H9 (cell line): Measurements from ENCODE around the gene SYMPK. TPM values are rescaled to one million over a fixed set of nuclear protein-coding genes. Genes with fewer than 3 reads are reported as not detected.
A peak's percentile ranks its signal among the peaks of the same experiment; 100 is the strongest.

ENCODE experiments used
- DNase-seq: peaks from one replicate; pipeline ENCODE4 v3.0.0-alpha.2; 2017
- H2AFZ ChIP-seq: one replicate; pipeline ENCODE4 v1.6.1; 2013; ENCODE audit warnings: mild to moderate bottlenecking, low read length, control low read depth, moderate library complexity
- H2AK5ac ChIP-seq: 2 replicates; pipeline ENCODE4 v1.6.1; 2013; ENCODE audit warnings: low read length, control low read depth, mixed read lengths; ENCODE audit not compliant: insufficient read length
- H2BK120ac ChIP-seq: one replicate; pipeline ENCODE4 v1.6.1; 2013; ENCODE audit warnings: low read depth, mild to moderate bottlenecking, low read length, control low read depth, inconsistent platforms; ENCODE audit not compliant: poor library complexity, severe bottlenecking
- H2BK12ac ChIP-seq: 2 replicates; pipeline ENCODE4 v1.6.1; 2013; ENCODE audit warnings: low read length, control low read depth, mixed read lengths, low read depth; ENCODE audit not compliant: insufficient read length
- H2BK15ac ChIP-seq: 2 replicates; pipeline ENCODE4 v1.6.1; 2013; ENCODE audit warnings: low read depth, low read length, control low read depth
- H2BK20ac ChIP-seq: one replicate; pipeline ENCODE4 v1.6.1; 2013; ENCODE audit warnings: low read depth, mild to moderate bottlenecking, low read length, control low read depth, inconsistent platforms; ENCODE audit not compliant: poor library complexity, severe bottlenecking
- H2BK5ac ChIP-seq: 2 replicates; pipeline ENCODE4 v1.6.1; 2013; ENCODE audit warnings: low read length, control low read depth, mixed read lengths; ENCODE audit not compliant: insufficient read length
- H3K14ac ChIP-seq: 2 replicates; pipeline ENCODE4 v1.6.1; 2013; ENCODE audit warnings: low read length, control low read depth; ENCODE audit not compliant: insufficient read depth
- H3K18ac ChIP-seq: 2 replicates; pipeline ENCODE4 v1.6.1; 2013; ENCODE audit warnings: low read depth, mild to moderate bottlenecking, mixed read lengths, low read length, control low read depth; ENCODE audit not compliant: insufficient read length
- H3K23ac ChIP-seq: 2 replicates; pipeline ENCODE4 v1.6.1; 2013; ENCODE audit warnings: low read length, control low read depth, mixed read lengths, low read depth; ENCODE audit not compliant: insufficient read length
- H3K23me2 ChIP-seq: 2 replicates; pipeline ENCODE4 v1.6.1; 2013; ENCODE audit warnings: low read depth, mild to moderate bottlenecking, mixed read lengths, low read length, control low read depth; ENCODE audit not compliant: insufficient read length, poor library complexity, severe bottlenecking
- H3K27ac ChIP-seq: 2 replicates; pipeline ENCODE4 v1.5.1; 2013; ENCODE audit warnings: low read length, control low read depth, mixed read lengths, low read depth; ENCODE audit not compliant: insufficient read length
- H3K27me3 ChIP-seq: 2 replicates; pipeline ENCODE4 v1.6.1; 2013; ENCODE audit warnings: low read length, control low read depth, inconsistent platforms; ENCODE audit not compliant: insufficient read depth
- H3K4ac ChIP-seq: 2 replicates; pipeline ENCODE4 v1.6.1; 2013; ENCODE audit warnings: low read depth, mild to moderate bottlenecking, control low read depth, inconsistent platforms, low read length, moderate library complexity
- H3K4me1 ChIP-seq: 2 replicates; pipeline ENCODE4 v1.6.1; 2013; ENCODE audit warnings: low read length, control low read depth, inconsistent platforms; ENCODE audit not compliant: insufficient read depth
- H3K4me2 ChIP-seq: 2 replicates; pipeline ENCODE4 v1.6.1; 2013; ENCODE audit warnings: low read length, control low read depth, mixed read lengths; ENCODE audit not compliant: insufficient read length, insufficient read depth
- H3K56ac ChIP-seq: 2 replicates; pipeline ENCODE4 v1.6.1; 2013; ENCODE audit warnings: low read depth, mild to moderate bottlenecking, mixed read lengths, low read length, control low read depth; ENCODE audit not compliant: insufficient read length
- H3K79me1 ChIP-seq: 2 replicates; pipeline ENCODE4 v1.6.1; 2013; ENCODE audit warnings: low read depth, mild to moderate bottlenecking, moderate library complexity, low read length, control low read depth, inconsistent platforms; ENCODE audit not compliant: insufficient read depth, poor library complexity, severe bottlenecking
- H3K79me2 ChIP-seq: 2 replicates; pipeline ENCODE4 v1.6.1; 2013; ENCODE audit warnings: low read length, control low read depth, inconsistent platforms; ENCODE audit not compliant: insufficient read depth
- H3K9ac ChIP-seq: 2 replicates; pipeline ENCODE4 v1.6.1; 2013; ENCODE audit warnings: low read length, control low read depth, mixed read lengths; ENCODE audit not compliant: insufficient read length; ENCODE audit errors: extremely low read depth
- H3K9me3 ChIP-seq: one replicate; pipeline ENCODE4 v1.6.1; 2013; ENCODE audit warnings: low read depth, low read length, inconsistent platforms; ENCODE audit not compliant: control insufficient read depth
- H3T11ph ChIP-seq: one replicate; pipeline ENCODE4 v1.6.1; 2013; ENCODE audit warnings: mild to moderate bottlenecking, low read length, control low read depth, inconsistent platforms
- H4K20me1 ChIP-seq: one replicate; pipeline ENCODE4 v1.6.1; 2013; ENCODE audit not compliant: control insufficient read depth, insufficient read length, insufficient read depth
- H4K5ac ChIP-seq: 2 replicates; pipeline ENCODE4 v1.6.1; 2013; ENCODE audit warnings: low read depth, mild to moderate bottlenecking, mixed read lengths, low read length, control low read depth; ENCODE audit not compliant: insufficient read length
- H4K8ac ChIP-seq: replicated peaks from 2 replicates; pipeline ENCODE4 v1.6.1; 2013; ENCODE audit warnings: low read length, control low read depth, mixed read lengths, low read depth; ENCODE audit not compliant: insufficient read length
- H4K91ac ChIP-seq: 2 replicates; pipeline ENCODE4 v1.6.1; 2013; ENCODE audit warnings: low read depth, mild to moderate bottlenecking, moderate library complexity, mixed read lengths, low read length, control low read depth; ENCODE audit not compliant: insufficient read length
- H3K27ac Mint-ChIP-seq, 3 experiments: 2 replicates in 2 of 3; 3 replicates in 1 of 3; pipeline ENCODE4 v1.8.0; 2020 to 2021; ENCODE audit warnings: mixed read lengths in 3 of 3, mild to moderate bottlenecking in 1 of 3, moderate library complexity in 1 of 3
- H3K27me3 Mint-ChIP-seq: 2 replicates; pipeline ENCODE4 v1.8.0; 2021; ENCODE audit warnings: low read depth, mild to moderate bottlenecking, moderate library complexity, mixed read lengths
- H3K36me3 Mint-ChIP-seq, 3 experiments: 2 replicates in 2 of 3; 3 replicates in 1 of 3; pipeline ENCODE4 v1.8.0; 2020 to 2021; ENCODE audit warnings: low read depth in 3 of 3, mixed read lengths in 3 of 3; ENCODE audit not compliant: insufficient read depth in 1 of 3
- H3K4me1 Mint-ChIP-seq, 2 experiments: 2 replicates each; pipeline ENCODE4 v1.8.0; 2020; ENCODE audit warnings: mixed read lengths in 2 of 2
- H3K4me3 Mint-ChIP-seq, 2 experiments: 2 replicates in 1 of 2; 3 replicates in 1 of 2; pipeline ENCODE4 v1.8.0; 2020 to 2021; ENCODE audit warnings: mild to moderate bottlenecking in 2 of 2, mixed read lengths in 2 of 2, moderate library complexity in 1 of 2
- H3K9me3 Mint-ChIP-seq, 2 experiments: 2 replicates in 1 of 2; 3 replicates in 1 of 2; pipeline ENCODE4 v1.8.0; 2020; ENCODE audit warnings: mild to moderate bottlenecking in 2 of 2, mixed read lengths in 2 of 2, moderate library complexity in 1 of 2
- WGBS: extraction: QIAGEN DNeasy Blood & Tissue Kit; methylation state at CpG from one replicate; pipeline ENCODE4 v1.1.7; 2013; ENCODE audit warnings: missing lambda C conversion rate, low lambda C conversion rate, mixed read lengths; ENCODE audit not compliant: insufficient read length; ENCODE audit errors: extremely low coverage; 5-methylcytosine and 5-hydroxymethylcytosine counted together
- total RNA-seq: library from RNA; stranded (reverse); gene quantifications from 2 replicates; pipeline ENCODE4 v1.2.1, GENCODE V29; 2021
- TF ChIP-seq, protein P1 (sequence below): fragments of 200-600 bp; sonication (generic); conservative IDR thresholded peaks from 3 replicates; pipeline ENCODE4 v1.8.0; 2021; ENCODE audit warnings: antibody characterized with exemption, mild to moderate bottlenecking

Gene SYMPK
- total RNA-seq, 1 experiment from 2014 or later, result 104 TPM

DNA sequence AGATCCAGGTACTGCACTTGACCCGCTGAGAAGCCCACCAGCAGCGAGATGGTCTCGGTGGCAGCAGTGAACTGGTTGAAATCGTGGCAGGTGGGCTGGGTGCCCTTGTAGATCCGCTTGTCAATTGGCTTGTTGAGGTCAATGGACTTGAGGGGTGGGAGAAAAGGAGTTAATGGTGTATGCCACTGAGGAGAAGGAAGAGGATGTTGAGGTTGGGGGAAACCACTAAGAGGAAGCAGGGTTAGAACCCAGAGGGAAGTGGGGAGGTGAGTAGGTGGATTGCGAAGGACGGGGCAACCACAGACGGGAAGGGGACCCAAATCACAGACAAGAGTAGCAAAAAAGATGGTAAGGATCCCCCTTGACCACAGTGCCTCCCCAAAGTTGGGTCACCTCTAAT, 72.0 kb downstream of the SYMPK start:
- H4K91ac ChIP-seq, result no peak overlapping the region
- no peak overlapping the region for H2BK120ac ChIP-seq
- Mint-ChIP-seq H3K27me3 (peaks cover 16% of the 10 kb centered on the region), H3K4me3 (peak overlapping the region; percentile 95 to 98), H3K36me3 (peaks cover 25 to 48% (median 47%) of the 10 kb centered on the region in 3 experiments), H3K4me1 (peaks cover 20 to 25% of the 10 kb centered on the region in 2 experiments), H3K27ac (peak overlapping the region in 1 of 3 experiments; percentile 57; a peak in 1 of 7 replicates), H3K9me3 (peaks cover 0 to 2% of the 10 kb centered on the region in 2 experiments; a peak in 1 of 5 replicates)
- H4K20me1 ChIP-seq, result no peaks in the 10 kb centered on the region
- no peak overlapping the region for H3K23ac ChIP-seq
- no peak overlapping the region for H2BK5ac ChIP-seq
- DNase-seq, result no peak
- H3K9me3 ChIP-seq, result no peaks in the 10 kb centered on the region
- H3T11ph ChIP-seq, result no peak overlapping the region
- no peak overlapping the region for H3K4ac ChIP-seq
- peaks cover 7% of the 10 kb centered on the region for H3K23me2 ChIP-seq
- no peak overlapping the region for H2AK5ac ChIP-seq
- no CpG with 5 or more reads among the region's 8 CpGs for WGBS
- H3K18ac ChIP-seq, result no peak overlapping the region
- peaks cover 8% of the 10 kb centered on the region for H3K79me1 ChIP-seq
- TF ChIP-seq, protein P1, sequence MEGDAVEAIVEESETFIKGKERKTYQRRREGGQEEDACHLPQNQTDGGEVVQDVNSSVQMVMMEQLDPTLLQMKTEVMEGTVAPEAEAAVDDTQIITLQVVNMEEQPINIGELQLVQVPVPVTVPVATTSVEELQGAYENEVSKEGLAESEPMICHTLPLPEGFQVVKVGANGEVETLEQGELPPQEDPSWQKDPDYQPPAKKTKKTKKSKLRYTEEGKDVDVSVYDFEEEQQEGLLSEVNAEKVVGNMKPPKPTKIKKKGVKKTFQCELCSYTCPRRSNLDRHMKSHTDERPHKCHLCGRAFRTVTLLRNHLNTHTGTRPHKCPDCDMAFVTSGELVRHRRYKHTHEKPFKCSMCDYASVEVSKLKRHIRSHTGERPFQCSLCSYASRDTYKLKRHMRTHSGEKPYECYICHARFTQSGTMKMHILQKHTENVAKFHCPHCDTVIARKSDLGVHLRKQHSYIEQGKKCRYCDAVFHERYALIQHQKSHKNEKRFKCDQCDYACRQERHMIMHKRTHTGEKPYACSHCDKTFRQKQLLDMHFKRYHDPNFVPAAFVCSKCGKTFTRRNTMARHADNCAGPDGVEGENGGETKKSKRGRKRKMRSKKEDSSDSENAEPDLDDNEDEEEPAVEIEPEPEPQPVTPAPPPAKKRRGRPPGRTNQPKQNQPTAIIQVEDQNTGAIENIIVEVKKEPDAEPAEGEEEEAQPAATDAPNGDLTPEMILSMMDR, result no peak
- no peak overlapping the region for H3K9ac ChIP-seq
- no peak overlapping the region for H2AFZ ChIP-seq
- H3K27ac ChIP-seq, result no peak overlapping the region
- H4K8ac ChIP-seq, result no peak overlapping the region
- 0 out of 2 replicates have a peak, but pooled peaks cover 3% of the 10 kb centered on the region for H3K4me1 ChIP-seq
- no peak overlapping the region for H4K5ac ChIP-seq
- H2BK15ac ChIP-seq, result no peak overlapping the region
- H2BK12ac ChIP-seq, result no peak overlapping the region
- no peak overlapping the region for H3K14ac ChIP-seq
- no peak overlapping the region for H2BK20ac ChIP-seq
- H3K27me3 ChIP-seq, result no peaks in the 10 kb centered on the region
- no peak overlapping the region for H3K56ac ChIP-seq
- H3K4me2 ChIP-seq, result no peak overlapping the region
- H3K79me2 ChIP-seq, result 0 out of 2 replicates have a peak, but pooled peaks cover 3% of the 10 kb centered on the region
